ENCODE data around the gene BBS9.

BBS9 gene

DNA sequence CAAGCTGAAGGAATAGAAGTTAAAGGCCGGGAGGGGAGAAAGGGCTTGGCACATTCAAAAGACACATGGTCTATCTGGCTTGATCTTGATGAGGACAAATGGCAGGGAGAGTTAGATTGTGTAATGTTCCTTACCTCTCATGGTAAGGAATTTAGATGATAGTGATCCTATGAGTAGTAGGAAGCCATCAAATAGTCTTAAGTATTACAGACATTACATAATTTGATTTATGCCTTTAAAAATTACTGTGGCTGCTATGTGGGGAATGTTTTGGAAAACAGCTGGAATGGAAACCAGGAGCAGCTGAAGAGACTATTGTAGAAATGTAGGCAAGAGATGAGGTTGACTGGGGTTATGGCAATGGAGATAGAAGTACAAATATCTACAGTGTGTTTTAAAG, 424.7 kb downstream of the BBS9 start:
- no peak for DNase-seq (ENCODE audit: low spot score)

DNA sequence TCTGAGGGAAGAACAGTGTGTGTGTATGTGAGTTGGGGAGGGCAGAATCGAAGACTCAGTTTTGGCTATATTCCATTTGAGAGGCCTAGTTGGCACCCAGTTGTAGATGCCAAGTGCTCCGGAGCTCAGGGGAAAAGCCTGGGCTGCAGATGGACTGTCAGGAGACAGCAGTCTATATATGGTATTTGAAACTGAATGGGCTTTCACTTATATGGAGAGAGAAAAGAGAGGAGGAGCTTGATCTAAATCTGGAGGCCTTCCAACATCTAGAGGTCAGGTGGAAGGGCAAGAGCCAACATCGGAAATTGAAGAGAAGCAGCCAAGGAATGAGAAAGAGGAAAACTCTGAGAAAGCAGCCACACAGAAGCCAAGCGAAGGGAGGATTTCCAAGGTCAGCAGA, 425.2 kb downstream of the BBS9 start:
- DNase-seq (ENCODE audit: low spot score) = peak; percentile 15

DNA sequence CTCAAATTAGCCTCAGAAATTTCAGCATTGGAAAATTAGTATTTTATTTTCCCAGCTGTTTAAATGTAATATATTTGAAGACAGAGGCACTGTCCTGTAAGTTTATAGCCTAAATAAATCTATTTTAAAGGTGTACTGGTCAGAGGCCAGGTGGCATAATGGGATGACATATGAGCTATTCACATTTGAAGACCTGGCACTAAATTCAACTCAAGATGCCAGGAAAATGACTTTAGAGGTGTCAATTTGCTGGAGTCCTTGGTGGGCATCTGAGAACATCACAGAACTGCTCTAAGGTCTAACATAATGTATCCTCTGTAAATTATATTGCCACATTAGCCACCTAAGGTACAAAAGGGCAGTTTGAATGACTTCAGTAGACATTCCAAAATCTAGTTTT, 427.1 kb downstream of the BBS9 start:
- DNase-seq (ENCODE audit: low spot score) = peak; percentile 54

GRCh38 chr7:33558549-33559323, 429.4 kb downstream of the BBS9 start:
- DNase-seq (ENCODE audit: low spot score) = no peak

DNA sequence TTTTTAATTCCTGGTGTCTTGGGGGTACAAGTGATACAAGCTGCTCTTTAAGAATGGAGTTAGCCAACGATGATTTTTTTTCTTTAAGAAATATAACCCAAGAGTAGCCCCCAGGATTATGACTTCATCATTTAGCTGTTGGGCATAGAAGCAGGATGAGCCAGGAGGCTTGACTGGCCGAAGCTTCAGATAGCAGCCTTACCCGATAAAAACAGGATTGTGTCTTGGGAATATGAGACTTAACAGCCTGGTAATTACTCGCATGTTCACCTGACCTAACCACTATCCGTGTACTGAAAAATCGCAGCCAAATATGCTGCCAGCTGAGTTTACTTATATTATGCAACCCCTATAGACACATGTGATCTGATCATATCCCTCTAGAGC, 430.0 kb downstream of the BBS9 start:
- no peak for DNase-seq (ENCODE audit: low spot score)

- no peak for DNase-seq (ENCODE audit: low spot score)
Observed at GRCh38 chr7:33562996-33563395, 433.6 kb downstream of the BBS9 start.

DNA sequence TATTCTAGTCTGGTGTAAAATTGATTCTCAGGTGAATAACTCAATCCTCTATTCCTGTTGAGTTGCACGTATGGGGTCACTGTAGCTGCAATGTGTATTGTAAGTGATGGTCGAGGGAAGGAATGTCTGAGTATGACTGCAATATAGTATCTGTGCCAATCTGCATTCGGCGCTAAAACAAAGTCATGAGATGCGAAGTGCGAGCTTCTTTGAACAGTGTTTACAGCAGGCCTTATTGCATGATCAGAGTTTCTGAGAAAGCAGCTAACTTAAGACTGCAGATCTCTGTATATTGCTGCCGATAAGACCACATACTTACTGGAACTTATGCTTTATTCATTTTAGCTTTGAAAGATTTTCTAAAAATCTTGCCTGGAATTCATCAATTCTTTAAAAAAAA, 434.3 kb downstream of the BBS9 start:
- no peak for DNase-seq (ENCODE audit: low spot score)

- no peak for DNase-seq (ENCODE audit: low spot score)
Observed at GRCh38 chr7:33578166-33578565, 448.8 kb downstream of the BBS9 start.

- DNase-seq (ENCODE audit: low spot score) = no peak
Observed at GRCh38 chr7:33578881-33579672, 449.7 kb downstream of the BBS9 start.

GRCh38 chr7:33579673-33579960, 450.3 kb downstream of the BBS9 start:
- no peak for DNase-seq (ENCODE audit: low spot score)

- no peak for DNase-seq (ENCODE audit: low spot score)
Observed at GRCh38 chr7:33581236-33581635, 451.9 kb downstream of the BBS9 start.

GRCh38 chr7:33582104-33582503, 452.7 kb downstream of the BBS9 start:
- no peak for DNase-seq (ENCODE audit: low spot score)

- no peak for DNase-seq (ENCODE audit: low spot score)
Observed at GRCh38 chr7:33582533-33582932, 453.2 kb downstream of the BBS9 start.

GRCh38 chr7:33589911-33590310, 460.5 kb downstream of the BBS9 start:
- DNase-seq (ENCODE audit: low spot score) = no peak

- no peak for DNase-seq (ENCODE audit: low spot score)
Observed at GRCh38 chr7:33590916-33591315, 461.6 kb downstream of the BBS9 start.

GRCh38 chr7:33591490-33591889, 462.1 kb downstream of the BBS9 start:
- DNase-seq (ENCODE audit: low spot score) = no peak

GRCh38 chr7:33592718-33593117, 463.4 kb downstream of the BBS9 start:
- no peak for DNase-seq (ENCODE audit: low spot score)

GRCh38 chr7:33593611-33594010, 464.2 kb downstream of the BBS9 start:
- DNase-seq (ENCODE audit: low spot score) = no peak

GRCh38 chr7:33596686-33597085, 467.3 kb downstream of the BBS9 start:
- DNase-seq (ENCODE audit: low spot score) = no peak

GRCh38 chr7:33597181-33597580, 467.8 kb downstream of the BBS9 start:
- DNase-seq (ENCODE audit: low spot score) = no peak

DNA sequence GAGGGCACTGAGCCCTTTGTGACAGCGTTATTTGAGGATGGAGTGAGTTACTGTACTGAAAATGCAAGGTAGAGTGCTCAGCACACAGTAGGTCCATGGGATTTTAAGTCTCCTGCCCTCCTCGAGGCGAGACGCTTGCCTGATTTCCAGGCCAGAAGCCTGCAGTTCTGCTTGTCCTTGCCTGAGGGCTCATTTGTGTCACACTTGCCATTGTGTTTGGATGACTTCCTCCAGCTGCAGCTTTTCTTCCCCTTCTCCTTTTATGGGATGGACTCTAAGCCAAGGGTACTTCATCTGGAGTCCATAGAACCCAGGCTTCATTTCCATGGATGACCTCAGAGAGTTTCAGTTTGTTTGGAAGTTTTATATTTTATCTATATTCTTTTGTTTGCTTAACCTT, 471.7 kb downstream of the BBS9 start:
- no peak for DNase-seq (ENCODE audit: low spot score)

DNA sequence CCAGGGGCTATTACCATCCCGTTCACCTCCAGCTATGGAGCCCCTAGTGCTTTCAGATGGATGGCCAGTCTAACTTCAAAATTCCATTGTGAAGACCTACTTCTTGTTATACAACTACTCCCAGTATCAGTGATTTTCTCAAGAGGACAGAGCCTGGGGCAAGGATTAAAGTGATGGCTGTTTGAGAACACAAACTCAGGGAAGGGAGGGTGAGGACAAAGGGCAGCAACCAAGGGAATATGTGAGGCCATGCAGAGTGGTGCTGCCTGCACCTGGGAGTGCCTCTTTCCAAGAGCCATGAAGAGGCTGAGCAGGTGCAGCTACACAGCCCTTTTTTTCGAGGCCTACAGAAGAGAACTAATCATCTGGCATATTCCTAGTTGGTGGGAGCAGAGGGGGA, 472.5 kb downstream of the BBS9 start:
- no peak for DNase-seq (ENCODE audit: low spot score)

GRCh38 chr7:33604056-33604455, 474.7 kb downstream of the BBS9 start:
- DNase-seq (ENCODE audit: low spot score) = no peak

- no peak for DNase-seq (ENCODE audit: low spot score)
Observed at GRCh38 chr7:33610918-33611317, 481.6 kb downstream of the BBS9 start.

Data from cerebellar cortex (tissue), 1 donor.